ENCODE results near the gene CHRDL2. TPM values are rescaled to one million over a fixed set of nuclear protein-coding genes. Genes with fewer than 3 reads are reported as not detected.

Gene CHRDL2
- total and polyA plus RNA-seq, 2 donors (not counting 1 experiment from before 2014, with no cell fraction given) = 0.24 TPM; not detected in 1

DNA sequence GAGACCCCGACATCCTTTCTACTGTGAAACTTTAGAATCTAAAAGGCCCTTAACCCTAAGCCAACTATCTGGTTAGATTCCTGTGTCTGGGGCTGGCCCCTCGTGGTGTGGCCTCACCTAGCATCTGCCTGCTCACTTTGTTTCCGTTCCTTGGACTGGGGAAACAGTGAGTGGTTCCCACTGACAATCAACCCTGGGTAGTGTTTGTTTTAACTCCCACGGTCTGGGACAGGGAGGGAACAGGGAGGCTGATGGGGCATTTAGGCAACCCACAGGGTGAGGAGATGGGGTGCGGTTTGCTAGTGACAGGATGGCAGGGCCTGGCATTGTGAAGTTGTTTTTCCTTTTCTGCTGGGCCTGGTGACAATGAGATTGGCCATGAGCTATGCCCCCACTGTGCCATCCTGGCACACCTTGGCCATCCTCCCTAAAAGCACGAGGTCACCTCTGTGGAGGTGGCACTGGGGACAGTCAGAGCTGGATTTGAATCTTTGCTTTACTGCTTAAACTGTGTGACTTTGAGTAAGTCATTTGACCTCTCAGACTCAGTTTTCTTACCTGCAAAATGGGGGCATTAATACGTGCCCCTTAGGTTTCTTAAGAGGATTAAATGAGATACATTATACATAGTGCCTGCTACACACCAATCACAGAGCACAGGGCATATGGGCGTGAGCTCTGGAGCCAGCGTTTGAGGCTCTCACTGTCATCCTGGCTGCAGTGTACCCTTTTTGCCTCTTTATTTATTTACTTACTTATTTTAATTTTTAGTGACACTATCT lies 31.4 kb downstream of the CHRDL2 start:
- ChIA-PET POLR2A (no interaction called here), CTCF (interaction anchor here (0.7 to 1.1 kb wide), 2 partner anchors 27 to 197 kb away, joined by 3 to 5 read pairs; no protein-coding TSS in a partner anchor)
- Histone ChIP-seq H3K4me3 (ENCODE audit: control extremely low read depth in 1 of 5, extremely low read depth in 1 of 5, insufficient read depth in 1 of 5, low read depth in 2 of 5, low read length in 4 of 5) (no peak overlapping the region), H3K79me2 (ENCODE audit: control insufficient read depth, insufficient read depth, low read length) (no peaks in the 10 kb centered on the region), H3K27ac (ENCODE audit: low read length in 2 of 2) (no peak overlapping the region), H3K4me2 (replicated peaks; ENCODE audit: low read depth, low read length, poor library complexity, severe bottlenecking) (no peak overlapping the region), H3K9ac (ENCODE audit: low read length) (no peak overlapping the region), H3K27me3 (replicated peaks in 1 of 4; ENCODE audit: control extremely low read depth in 1 of 4, control insufficient read depth in 3 of 4, insufficient read depth in 4 of 4, low read length in 3 of 4) (peaks cover 0 to 6% (median 0%) of the 10 kb centered on the region in 4 experiments), H3K36me3 (replicated peaks in 1 of 2; ENCODE audit: control extremely low read depth in 1 of 2, control insufficient read depth in 1 of 2, extremely low read depth in 1 of 2, insufficient read depth in 2 of 2, low read length in 1 of 2) (no peaks in the 10 kb centered on the region), H3K9me3 (ENCODE audit: control extremely low read depth in 1 of 3, control insufficient read depth in 2 of 3, insufficient read depth in 1 of 3, low read length in 2 of 3) (no peaks in the 10 kb centered on the region), H2AFZ (ENCODE audit: insufficient read depth, low read depth, low read length, poor library complexity, severe bottlenecking) (no peak overlapping the region), H3K4me1 (ENCODE audit: control insufficient read depth in 2 of 2, insufficient read depth in 2 of 2, low read length in 2 of 2) (no peaks in the 10 kb centered on the region), H4K20me1 (ENCODE audit: control insufficient read depth, insufficient read depth, low read length, poor library complexity, severe bottlenecking) (no peaks in the 10 kb centered on the region)
- Mint-ChIP-seq H3K9me3 (ENCODE audit: insufficient read depth) (no peaks in the 10 kb centered on the region), H3K4me1 (peaks cover 5% of the 10 kb centered on the region), H3K27me3 (peaks cover 19% of the 10 kb centered on the region), H3K27ac (no peak overlapping the region), H3K4me3 (no peak overlapping the region)
- DNase-seq (no peak), ATAC-seq (ENCODE audit: low read depth) (no peak)
- TF ChIP-seq EZH2 (IDR thresholded peaks at IDR 0.05; ENCODE audit: borderline replicate concordance, insufficient read depth, low read depth, low read length, poor library complexity, severe bottlenecking) = no peak
- TF ChIP-seq, protein P1, sequence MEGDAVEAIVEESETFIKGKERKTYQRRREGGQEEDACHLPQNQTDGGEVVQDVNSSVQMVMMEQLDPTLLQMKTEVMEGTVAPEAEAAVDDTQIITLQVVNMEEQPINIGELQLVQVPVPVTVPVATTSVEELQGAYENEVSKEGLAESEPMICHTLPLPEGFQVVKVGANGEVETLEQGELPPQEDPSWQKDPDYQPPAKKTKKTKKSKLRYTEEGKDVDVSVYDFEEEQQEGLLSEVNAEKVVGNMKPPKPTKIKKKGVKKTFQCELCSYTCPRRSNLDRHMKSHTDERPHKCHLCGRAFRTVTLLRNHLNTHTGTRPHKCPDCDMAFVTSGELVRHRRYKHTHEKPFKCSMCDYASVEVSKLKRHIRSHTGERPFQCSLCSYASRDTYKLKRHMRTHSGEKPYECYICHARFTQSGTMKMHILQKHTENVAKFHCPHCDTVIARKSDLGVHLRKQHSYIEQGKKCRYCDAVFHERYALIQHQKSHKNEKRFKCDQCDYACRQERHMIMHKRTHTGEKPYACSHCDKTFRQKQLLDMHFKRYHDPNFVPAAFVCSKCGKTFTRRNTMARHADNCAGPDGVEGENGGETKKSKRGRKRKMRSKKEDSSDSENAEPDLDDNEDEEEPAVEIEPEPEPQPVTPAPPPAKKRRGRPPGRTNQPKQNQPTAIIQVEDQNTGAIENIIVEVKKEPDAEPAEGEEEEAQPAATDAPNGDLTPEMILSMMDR (IDR thresholded peaks at IDR 0.05) = no peak
- 92% methylated on average over 6 of the region's 9 CpGs for WGBS (ENCODE audit: insufficient coverage)
- intact Hi-C loops (cut with micrococcal nuclease) = no loop called here

DNA sequence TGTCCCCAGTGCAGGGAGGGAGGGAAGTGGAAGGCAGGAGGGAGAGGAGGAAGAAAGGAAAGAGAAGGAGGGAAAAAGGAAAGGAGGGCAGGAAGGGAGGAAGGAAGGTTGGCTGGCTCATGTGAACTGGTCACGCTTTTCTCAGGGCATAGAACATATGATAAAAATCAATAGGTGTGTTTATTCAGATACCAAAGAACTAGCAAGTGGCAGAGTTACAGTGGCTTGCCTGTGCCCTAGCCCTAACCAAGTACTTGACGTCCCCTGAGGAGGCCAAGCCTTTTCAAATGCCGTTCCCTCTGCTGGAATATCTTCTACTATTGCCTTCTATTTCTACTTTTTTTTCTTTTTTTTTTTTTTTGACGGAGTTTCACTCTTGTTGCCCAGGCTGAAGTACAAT lies 33.5 kb downstream of the CHRDL2 start:
- Mint-ChIP-seq H3K27ac (no peak overlapping the region), H3K27me3 (peaks cover 32% of the 10 kb centered on the region), H3K4me1 (peaks cover 5% of the 10 kb centered on the region), H3K9me3 (ENCODE audit: insufficient read depth) (no peaks in the 10 kb centered on the region), H3K4me3 (no peak overlapping the region)
- H4K20me1 ChIP-seq (ENCODE audit: control insufficient read depth, insufficient read depth, low read length, poor library complexity, severe bottlenecking) = no peaks in the 10 kb centered on the region
- H3K27ac ChIP-seq (ENCODE audit: low read length in 2 of 2) = no peak overlapping the region
- ChIA-PET POLR2A (no interaction called here), CTCF (no interaction called here)
- H3K9me3 ChIP-seq (ENCODE audit: control extremely low read depth in 1 of 3, control insufficient read depth in 2 of 3, insufficient read depth in 1 of 3, low read length in 2 of 3) = no peaks in the 10 kb centered on the region
- intact Hi-C loops (cut with micrococcal nuclease) = no loop called here
- WGBS (ENCODE audit: insufficient coverage) = 85% methylated on average over 2 of the region's 4 CpGs
- H3K4me2 ChIP-seq (replicated peaks; ENCODE audit: low read depth, low read length, poor library complexity, severe bottlenecking) = no peak overlapping the region
- no peaks in the 10 kb centered on the region for H3K79me2 ChIP-seq (ENCODE audit: control insufficient read depth, insufficient read depth, low read length)
- no peak overlapping the region for H3K4me3 ChIP-seq (ENCODE audit: control extremely low read depth in 1 of 5, extremely low read depth in 1 of 5, insufficient read depth in 1 of 5, low read depth in 2 of 5, low read length in 4 of 5)
- TF ChIP-seq, protein P1 (IDR thresholded peaks at IDR 0.05) = no peak
- TF ChIP-seq EZH2 (IDR thresholded peaks at IDR 0.05; ENCODE audit: borderline replicate concordance, insufficient read depth, low read depth, low read length, poor library complexity, severe bottlenecking) = no peak
- peaks cover 0 to 6% (median 0%) of the 10 kb centered on the region in 4 experiments for H3K27me3 ChIP-seq (replicated peaks in 1 of 4; ENCODE audit: control extremely low read depth in 1 of 4, control insufficient read depth in 3 of 4, insufficient read depth in 4 of 4, low read length in 3 of 4)
- H3K9ac ChIP-seq (ENCODE audit: low read length) = no peak overlapping the region
- no peak overlapping the region for H2AFZ ChIP-seq (ENCODE audit: insufficient read depth, low read depth, low read length, poor library complexity, severe bottlenecking)
- H3K36me3 ChIP-seq (replicated peaks in 1 of 2; ENCODE audit: control extremely low read depth in 1 of 2, control insufficient read depth in 1 of 2, extremely low read depth in 1 of 2, insufficient read depth in 2 of 2, low read length in 1 of 2) = no peaks in the 10 kb centered on the region
- DNase-seq = no peak
- H3K4me1 ChIP-seq (ENCODE audit: control insufficient read depth in 2 of 2, insufficient read depth in 2 of 2, low read length in 2 of 2) = no peaks in the 10 kb centered on the region
- ATAC-seq (ENCODE audit: low read depth) = no peak
